Measurements from ENCODE around the gene BFAR.

DNA sequence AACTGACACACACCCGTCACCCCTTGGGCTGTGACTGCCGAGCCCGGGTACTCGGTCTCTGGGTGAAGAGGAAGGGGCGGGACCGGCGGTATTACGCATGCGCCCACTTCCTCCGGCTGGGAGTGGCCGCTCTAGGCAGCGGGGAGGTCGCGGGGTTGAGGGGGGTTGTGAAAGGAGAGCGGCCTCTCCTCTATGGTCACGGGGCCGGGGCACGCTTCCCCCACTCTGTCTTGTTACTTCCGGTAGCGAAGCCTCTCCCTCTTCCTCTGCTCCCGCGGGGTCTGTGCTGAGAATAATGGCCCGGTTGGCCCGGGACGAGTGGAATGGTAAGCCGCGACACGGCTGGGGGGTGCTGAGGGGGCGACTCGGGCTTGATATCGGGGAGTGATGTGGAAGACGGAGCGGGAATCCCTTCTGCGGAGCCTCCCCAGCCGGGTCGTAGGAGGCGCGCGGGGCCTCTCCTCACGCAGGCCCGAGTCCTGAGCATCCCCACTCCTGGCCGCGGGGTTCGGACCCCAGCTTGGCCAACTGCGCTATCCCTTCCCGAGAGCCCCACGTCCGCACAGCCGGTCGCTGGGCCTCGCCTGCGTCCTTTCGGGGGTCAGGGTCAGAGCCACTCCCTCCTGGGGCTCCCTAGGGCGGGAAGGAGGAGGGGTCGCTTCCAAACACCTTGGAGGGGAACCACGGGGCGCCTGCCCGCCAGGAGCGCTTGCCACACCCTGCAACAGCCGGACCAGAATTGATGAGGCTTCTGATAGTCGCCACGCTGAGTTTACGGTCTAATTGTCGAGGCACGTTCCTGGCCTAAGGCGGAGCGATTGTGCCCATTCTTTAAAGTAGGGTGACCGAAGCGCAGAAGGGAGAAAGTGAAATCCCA is at the start of gene BFAR:
- TF ChIP-seq, protein P1, sequence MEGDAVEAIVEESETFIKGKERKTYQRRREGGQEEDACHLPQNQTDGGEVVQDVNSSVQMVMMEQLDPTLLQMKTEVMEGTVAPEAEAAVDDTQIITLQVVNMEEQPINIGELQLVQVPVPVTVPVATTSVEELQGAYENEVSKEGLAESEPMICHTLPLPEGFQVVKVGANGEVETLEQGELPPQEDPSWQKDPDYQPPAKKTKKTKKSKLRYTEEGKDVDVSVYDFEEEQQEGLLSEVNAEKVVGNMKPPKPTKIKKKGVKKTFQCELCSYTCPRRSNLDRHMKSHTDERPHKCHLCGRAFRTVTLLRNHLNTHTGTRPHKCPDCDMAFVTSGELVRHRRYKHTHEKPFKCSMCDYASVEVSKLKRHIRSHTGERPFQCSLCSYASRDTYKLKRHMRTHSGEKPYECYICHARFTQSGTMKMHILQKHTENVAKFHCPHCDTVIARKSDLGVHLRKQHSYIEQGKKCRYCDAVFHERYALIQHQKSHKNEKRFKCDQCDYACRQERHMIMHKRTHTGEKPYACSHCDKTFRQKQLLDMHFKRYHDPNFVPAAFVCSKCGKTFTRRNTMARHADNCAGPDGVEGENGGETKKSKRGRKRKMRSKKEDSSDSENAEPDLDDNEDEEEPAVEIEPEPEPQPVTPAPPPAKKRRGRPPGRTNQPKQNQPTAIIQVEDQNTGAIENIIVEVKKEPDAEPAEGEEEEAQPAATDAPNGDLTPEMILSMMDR (IDR thresholded peaks at IDR 0.05; ENCODE audit: insufficient read depth, low read length): no peak
- TF ChIP-seq POLR2AphosphoS5 (IDR thresholded peaks at IDR 0.05; ENCODE audit: low read depth): peak; percentile 98

Data from HL-60 (cell line).